ENCODE results near the gene EFR3B.

- TF ChIP-seq CTCF (IDR thresholded peaks at IDR 0.05): no peak
- TF ChIP-seq POLR2A (IDR thresholded peaks at IDR 0.05): no peak
Observed at GRCh38 chr2:25115249-25115883, 73.5 kb downstream of the EFR3B start.
